Astrocyte (in vitro differentiated cells and primary cell): ENCODE data around the gene CALB2.

Source experiments
- EZH2 ChIP-seq: IDR thresholded peaks from 2 replicates; pipeline ENCODE4 v1.6.1; 2012; ENCODE audit warnings: mild to moderate bottlenecking, low read length, inconsistent platforms; ENCODE audit not compliant: insufficient read depth
- TF ChIP-seq, protein P1 (sequence below): IDR thresholded peaks from 2 replicates; pipeline ENCODE4 v1.5.1; 2011; ENCODE audit warnings: low read depth, mild to moderate bottlenecking, inconsistent platforms, low read length, moderate library complexity; ENCODE audit not compliant: insufficient read depth

GRCh38 chr16:71339236-71340171 is 19.0 kb upstream of the CALB2 start:
- TF ChIP-seq, protein P1, sequence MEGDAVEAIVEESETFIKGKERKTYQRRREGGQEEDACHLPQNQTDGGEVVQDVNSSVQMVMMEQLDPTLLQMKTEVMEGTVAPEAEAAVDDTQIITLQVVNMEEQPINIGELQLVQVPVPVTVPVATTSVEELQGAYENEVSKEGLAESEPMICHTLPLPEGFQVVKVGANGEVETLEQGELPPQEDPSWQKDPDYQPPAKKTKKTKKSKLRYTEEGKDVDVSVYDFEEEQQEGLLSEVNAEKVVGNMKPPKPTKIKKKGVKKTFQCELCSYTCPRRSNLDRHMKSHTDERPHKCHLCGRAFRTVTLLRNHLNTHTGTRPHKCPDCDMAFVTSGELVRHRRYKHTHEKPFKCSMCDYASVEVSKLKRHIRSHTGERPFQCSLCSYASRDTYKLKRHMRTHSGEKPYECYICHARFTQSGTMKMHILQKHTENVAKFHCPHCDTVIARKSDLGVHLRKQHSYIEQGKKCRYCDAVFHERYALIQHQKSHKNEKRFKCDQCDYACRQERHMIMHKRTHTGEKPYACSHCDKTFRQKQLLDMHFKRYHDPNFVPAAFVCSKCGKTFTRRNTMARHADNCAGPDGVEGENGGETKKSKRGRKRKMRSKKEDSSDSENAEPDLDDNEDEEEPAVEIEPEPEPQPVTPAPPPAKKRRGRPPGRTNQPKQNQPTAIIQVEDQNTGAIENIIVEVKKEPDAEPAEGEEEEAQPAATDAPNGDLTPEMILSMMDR, result no peak
- TF ChIP-seq EZH2, result no peak
